Smooth muscle cell (in vitro differentiated cells): Measurements from ENCODE around the gene CMC2. TPM values are rescaled to one million over a fixed set of nuclear protein-coding genes. Genes with fewer than 3 reads are reported as not detected.

Source experiments
- DNase-seq: peaks from one replicate; lab custom pipeline; 2025; ENCODE audit not compliant: unreplicated experiment; lab: John Stamatoyannopoulos, UW
- H2AFZ ChIP-seq: fragments of 200-600 bp; sonication (generic); 2 replicates; pipeline ENCODE4 v1.6.0; 2016; ENCODE audit warnings: antibody characterized with exemption, low read depth, mild to moderate bottlenecking
- H3F3A ChIP-seq: fragments of 200-600 bp; sonication (generic); 2 replicates; pipeline ENCODE4 v1.6.0; 2017; ENCODE audit warnings: antibody characterized with exemption, low read depth
- H3K27ac ChIP-seq: fragments of 200-600 bp; sonication (generic); 2 replicates; pipeline ENCODE4 v1.5.1; 2016; ENCODE audit warnings: low read depth, mild to moderate bottlenecking
- H3K27me3 ChIP-seq: fragments of 200-600 bp; sonication (generic); 2 replicates; pipeline ENCODE4 v1.6.1; 2016; ENCODE audit warnings: low read depth, mild to moderate bottlenecking
- H3K36me3 ChIP-seq: fragments of 200-600 bp; sonication (generic); 2 replicates; pipeline ENCODE4 v1.5.1; 2016; ENCODE audit warnings: low read depth
- H3K4me1 ChIP-seq: fragments of 200-600 bp; sonication (generic); 2 replicates; pipeline ENCODE4 v1.5.1; 2016; ENCODE audit warnings: low read depth
- H3K4me2 ChIP-seq: fragments of 200-600 bp; sonication (generic); 2 replicates; pipeline ENCODE4 v1.6.0; 2016; ENCODE audit warnings: mild to moderate bottlenecking
- H3K4me3 ChIP-seq: fragments of 200-600 bp; sonication (generic); 2 replicates; pipeline ENCODE4 v1.5.1; 2016; ENCODE audit warnings: mild to moderate bottlenecking
- H3K79me2 ChIP-seq: fragments of 200-600 bp; sonication (generic); 2 replicates; pipeline ENCODE4 v1.6.0; 2016; ENCODE audit warnings: low read depth, mild to moderate bottlenecking
- H3K9ac ChIP-seq: fragments of 200-600 bp; sonication (generic); 2 replicates; pipeline ENCODE4 v1.6.0; 2016; ENCODE audit warnings: low read depth
- H3K9me3 ChIP-seq: fragments of 200-600 bp; sonication (generic); replicated peaks from 2 replicates; pipeline ENCODE4 v1.5.1; 2016; ENCODE audit warnings: low read depth
- H4K20me1 ChIP-seq: fragments of 200-600 bp; sonication (generic); 2 replicates; pipeline ENCODE4 v1.6.0; 2016; ENCODE audit warnings: low read depth
- WGBS: methylation state at CpG from one replicate; pipeline ENCODE4 v1.1.7; 2016; ENCODE audit warnings: low lambda C conversion rate; 5-methylcytosine and 5-hydroxymethylcytosine counted together
- polyA plus RNA-seq: library from polyadenylated mRNA; unstranded; fragments of >200 nt; fragmentation: Nextera tagmentation; extraction: Ambion mirVana; gene quantifications from 2 replicates; pipeline ENCODE4 v1.2.1, GENCODE V29; 2016
- total RNA-seq: library from RNA; depleted of rRNA; stranded (reverse); fragments of >200 nt; gene quantifications from 2 replicates; pipeline ENCODE4 v1.2.3, GENCODE V29; 2014
- TF ChIP-seq, protein P1 (sequence below): fragments of 200-600 bp; sonication (generic); IDR thresholded peaks from 2 replicates; pipeline ENCODE4 v1.5.1; 2017; ENCODE audit warnings: borderline replicate concordance, mild to moderate bottlenecking, antibody characterized with exemption; ENCODE audit not compliant: insufficient read depth, poor library complexity, severe bottlenecking

CMC2 gene
- total and polyA plus RNA-seq, 2 experiments from 2014 or later = 53.2 to 110 TPM

GRCh38 chr16:80936410-80936809 lies 70.3 kb downstream of the CMC2 start:
- no peaks in the 10 kb centered on the region for H3K9me3 ChIP-seq
- H3K9ac ChIP-seq = no peak overlapping the region
- no peaks in the 10 kb centered on the region for H3K36me3 ChIP-seq
- peaks cover 15% of the 10 kb centered on the region for H3K27me3 ChIP-seq
- 94% methylated on average over 2 of the region's 2 CpGs for WGBS
- H3K79me2 ChIP-seq = no peaks in the 10 kb centered on the region
- H3K4me1 ChIP-seq = peaks cover 15% of the 10 kb centered on the region
- TF ChIP-seq, protein P1, sequence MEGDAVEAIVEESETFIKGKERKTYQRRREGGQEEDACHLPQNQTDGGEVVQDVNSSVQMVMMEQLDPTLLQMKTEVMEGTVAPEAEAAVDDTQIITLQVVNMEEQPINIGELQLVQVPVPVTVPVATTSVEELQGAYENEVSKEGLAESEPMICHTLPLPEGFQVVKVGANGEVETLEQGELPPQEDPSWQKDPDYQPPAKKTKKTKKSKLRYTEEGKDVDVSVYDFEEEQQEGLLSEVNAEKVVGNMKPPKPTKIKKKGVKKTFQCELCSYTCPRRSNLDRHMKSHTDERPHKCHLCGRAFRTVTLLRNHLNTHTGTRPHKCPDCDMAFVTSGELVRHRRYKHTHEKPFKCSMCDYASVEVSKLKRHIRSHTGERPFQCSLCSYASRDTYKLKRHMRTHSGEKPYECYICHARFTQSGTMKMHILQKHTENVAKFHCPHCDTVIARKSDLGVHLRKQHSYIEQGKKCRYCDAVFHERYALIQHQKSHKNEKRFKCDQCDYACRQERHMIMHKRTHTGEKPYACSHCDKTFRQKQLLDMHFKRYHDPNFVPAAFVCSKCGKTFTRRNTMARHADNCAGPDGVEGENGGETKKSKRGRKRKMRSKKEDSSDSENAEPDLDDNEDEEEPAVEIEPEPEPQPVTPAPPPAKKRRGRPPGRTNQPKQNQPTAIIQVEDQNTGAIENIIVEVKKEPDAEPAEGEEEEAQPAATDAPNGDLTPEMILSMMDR = no peak
- H3K4me2 ChIP-seq = no peak overlapping the region
- H3F3A ChIP-seq = no peaks in the 10 kb centered on the region
- no peaks in the 10 kb centered on the region for H4K20me1 ChIP-seq
- DNase-seq = no peak
- H2AFZ ChIP-seq = no peak overlapping the region
- no peak overlapping the region for H3K4me3 ChIP-seq
- H3K27ac ChIP-seq = no peak overlapping the region

DNA sequence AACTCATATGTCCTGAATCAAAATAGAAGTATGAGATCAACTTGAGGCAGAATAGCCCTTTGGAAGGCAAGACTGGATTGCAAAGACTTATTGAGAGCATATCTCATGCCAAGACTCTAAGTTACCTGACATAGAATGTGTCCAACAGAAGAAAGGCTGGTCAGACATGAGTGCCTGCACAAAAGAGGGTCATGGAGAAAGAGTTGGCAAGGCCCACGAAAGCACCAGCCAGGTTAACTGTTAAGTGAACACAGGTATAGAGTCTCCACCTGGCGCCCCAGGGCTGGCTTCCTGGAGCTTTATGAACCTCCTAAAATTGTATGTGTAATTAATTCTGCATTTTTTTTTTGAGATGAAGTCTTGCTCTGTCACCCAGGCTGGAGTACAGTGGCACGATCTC lies 71.0 kb downstream of the CMC2 start:
- Histone ChIP-seq H2AFZ (no peak overlapping the region), H4K20me1 (no peaks in the 10 kb centered on the region), H3K27me3 (peaks cover 16% of the 10 kb centered on the region), H3K9me3 (no peaks in the 10 kb centered on the region), H3F3A (no peaks in the 10 kb centered on the region), H3K4me3 (no peak overlapping the region), H3K4me1 (peaks cover 16% of the 10 kb centered on the region), H3K27ac (no peak overlapping the region), H3K4me2 (no peak overlapping the region), H3K79me2 (no peaks in the 10 kb centered on the region), H3K36me3 (no peaks in the 10 kb centered on the region), H3K9ac (no peak overlapping the region)
- WGBS = 94% methylated on average over 3 of the region's 3 CpGs
- TF ChIP-seq, protein P1 = no peak
- DNase-seq = no peak

GRCh38 chr16:80932708-80933095 lies 74.0 kb downstream of the CMC2 start:
- Histone ChIP-seq H3K9ac (peak overlapping the region; percentile 35), H3K4me3 (peak overlapping the region; percentile 62), H3K4me2 (peak overlapping the region; percentile 98), H3K9me3 (no peaks in the 10 kb centered on the region), H4K20me1 (no peaks in the 10 kb centered on the region), H3K36me3 (no peaks in the 10 kb centered on the region), H2AFZ (peak overlapping the region; percentile 99), H3F3A (no peaks in the 10 kb centered on the region), H3K79me2 (no peaks in the 10 kb centered on the region), H3K27me3 (peaks cover 23% of the 10 kb centered on the region), H3K4me1 (peaks cover 12% of the 10 kb centered on the region), H3K27ac (no peak overlapping the region)
- no peak for DNase-seq
- 47% methylated on average over 20 of the region's 20 CpGs for WGBS
- TF ChIP-seq, protein P1 = no peak
